GM23248 (cell line): ENCODE measurements around the gene ALDH3B2.

Experiments used
- EZH2 ChIP-seq: fragments of 200-600 bp; sonication (generic); IDR thresholded peaks from 2 replicates; pipeline ENCODE4 v1.6.1; 2018; ENCODE audit warnings: antibody characterized with exemption, mild to moderate bottlenecking; ENCODE audit not compliant: insufficient read depth, poor library complexity, severe bottlenecking
- EZH2phosphoT487 ChIP-seq: fragments of 200-600 bp; sonication (generic); IDR thresholded peaks from 2 replicates; pipeline ENCODE4 v1.6.1; 2018; ENCODE audit warnings: antibody characterized with exemption, moderate library complexity, mild to moderate bottlenecking, low read depth; ENCODE audit not compliant: insufficient read depth

DNA sequence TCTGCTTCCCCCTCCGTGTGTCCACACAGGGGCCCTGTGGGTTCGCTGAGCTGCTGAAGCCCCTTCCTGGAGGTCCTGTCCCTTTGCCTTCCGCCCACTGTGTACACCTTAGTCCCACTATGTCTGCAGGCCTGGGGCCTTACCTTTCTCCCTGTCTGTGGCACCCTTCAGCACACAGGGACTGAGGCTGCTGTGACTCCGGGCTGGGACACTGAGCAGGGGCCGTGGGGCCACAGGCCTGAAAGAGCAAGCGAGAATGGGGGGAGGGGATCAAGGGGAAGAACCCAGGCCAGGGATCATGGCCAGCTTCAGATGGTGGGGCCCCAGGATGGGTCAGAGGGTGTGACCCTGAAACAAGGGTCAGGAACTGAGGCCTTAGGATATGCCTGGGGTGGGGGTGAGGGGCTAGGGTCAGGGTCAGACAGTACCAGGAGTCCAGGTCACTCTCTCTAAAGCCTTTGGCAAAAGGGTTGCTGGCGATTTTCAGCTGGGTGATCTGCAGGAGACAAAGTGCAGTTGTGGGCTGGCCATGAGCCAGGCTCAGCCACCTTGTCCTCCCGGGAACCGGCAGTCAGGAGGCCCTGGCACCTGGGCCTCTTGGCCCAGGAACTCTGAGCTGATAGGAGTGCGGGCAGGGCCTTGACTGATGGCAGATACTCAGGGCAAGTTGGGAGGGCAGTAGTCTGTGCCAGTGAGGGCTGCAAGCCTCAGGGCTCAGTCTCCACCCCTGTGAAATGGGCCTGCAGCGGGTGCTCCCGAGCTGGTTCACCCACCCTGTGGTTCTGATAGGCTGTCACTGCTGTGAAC is 42.0 kb downstream of the ALDH3B2 start:
- TF ChIP-seq EZH2phosphoT487: no peak
- no peak for TF ChIP-seq EZH2
